ENCODE results near the gene RNLS. TPM values are rescaled to one million over a fixed set of nuclear protein-coding genes. Genes with fewer than 3 reads are reported as not detected.

The RNLS gene
- total and polyA plus RNA-seq, 2 of the 8 experiments (the other 6 are each of a cell fraction or from before 2014, with no cell fraction given), result 7.5 to 12.7 TPM

GRCh38 chr10:88254091-88254490 is 329.0 kb downstream of the RNLS start:
- no peak overlapping the region for H2BK20ac ChIP-seq (ENCODE audit: low read length)
- DNase-seq (ENCODE audit: low read depth in 1 of 2, low spot score in 2 of 2), result no peak
- H2BK120ac ChIP-seq (replicated peaks; ENCODE audit: low read depth, low read length), result no peak overlapping the region
- no peak overlapping the region for H3K4me2 ChIP-seq (ENCODE audit: insufficient read depth in 1 of 2, low read depth in 2 of 2, low read length in 2 of 2)
- no peak overlapping the region for H3K18ac ChIP-seq (ENCODE audit: extremely low read depth, low read length)
- H3K9me3 ChIP-seq (ENCODE audit: insufficient read depth in 2 of 2, low read depth in 1 of 2, low read length in 1 of 2), result no peaks in the 10 kb centered on the region
- no peaks in the 10 kb centered on the region for H3K79me2 ChIP-seq (ENCODE audit: control insufficient read depth in 1 of 2, insufficient read depth in 2 of 2, low read length in 2 of 2)
- POLR2A ChIA-PET (ENCODE audit: partially characterized antibody), result interaction anchor here (1.2 kb wide), 1 partner anchor 124 kb away, joined by 3 read pairs; no protein-coding TSS in a partner anchor
- no peak overlapping the region for H4K91ac ChIP-seq (replicated peaks; ENCODE audit: insufficient read length, low read length)
- no peaks in the 10 kb centered on the region for H3K23me2 ChIP-seq (ENCODE audit: low read depth, low read length)
- H2AK5ac ChIP-seq (ENCODE audit: low read depth, low read length), result no peak overlapping the region
- no peak overlapping the region for H2BK15ac ChIP-seq (ENCODE audit: low read length)
- no peaks in the 10 kb centered on the region for H3K4me1 ChIP-seq (replicated peaks in 1 of 4; ENCODE audit: control insufficient read depth in 3 of 4, insufficient read depth in 4 of 4, low read length in 3 of 4)
- TF ChIP-seq NANOG (IDR thresholded peaks at IDR 0.05; ENCODE audit: insufficient read depth, low read depth, low read length, poor library complexity, severe bottlenecking) (no peak), POLR2AphosphoS5 (IDR thresholded peaks at IDR 0.05; ENCODE audit: low read depth, low read length) (no peak), EGR1 (IDR thresholded peaks at IDR 0.05; ENCODE audit: borderline replicate concordance, low read depth, low read length) (no peak), HDAC2 (IDR thresholded peaks at IDR 0.05; ENCODE audit: borderline replicate concordance in 1 of 2, low read depth in 2 of 2, low read length in 2 of 2) (no peak), CTBP2 (IDR thresholded peaks at IDR 0.05; ENCODE audit: borderline replicate concordance, insufficient read depth, insufficient read length, low read length) (no peak), RNF2 (IDR thresholded peaks at IDR 0.05; ENCODE audit: borderline replicate concordance, low read depth, low read length, missing control alignments, poor library complexity, severe bottlenecking) (no peak), USF2 (IDR thresholded peaks at IDR 0.05; ENCODE audit: low read length) (no peak), GTF2F1 (IDR thresholded peaks at IDR 0.05; ENCODE audit: borderline replicate concordance, low read depth, low read length) (no peak), SIX5 (IDR thresholded peaks at IDR 0.05; ENCODE audit: low read depth, low read length) (no peak)
- H2BK12ac ChIP-seq (ENCODE audit: low read depth, low read length), result no peak overlapping the region
- no peak for FAIRE-seq
- no peaks in the 10 kb centered on the region for H3K36me3 ChIP-seq (ENCODE audit: control insufficient read depth in 2 of 4, insufficient read depth in 4 of 4, low read length in 3 of 4)
- no peak overlapping the region for H3K4ac ChIP-seq (replicated peaks; ENCODE audit: insufficient read length, low read depth, low read length)
- no peak overlapping the region for H4K5ac ChIP-seq (ENCODE audit: insufficient read length, low read depth, low read length)
- H3K4me3 ChIP-seq (ENCODE audit: extremely low read depth in 1 of 4, insufficient read depth in 2 of 4, low read depth in 3 of 4, low read length in 4 of 4), result no peak overlapping the region
- H3K14ac ChIP-seq (ENCODE audit: insufficient read length), result no peak overlapping the region
- WGBS, 2 experiments (ENCODE audit: extremely low coverage in 1 of 2, insufficient coverage in 1 of 2, insufficient read length in 1 of 2, insufficient replicate concordance in 2 of 2, low coverage in 1 of 2, low lambda C conversion rate in 2 of 2, missing lambda C conversion rate in 1 of 2), result 70% methylated on average over 1 of the region's 1 CpG; no CpG with 5 or more reads in 1 of the 2 experiments
- no peaks in the 10 kb centered on the region for H4K20me1 ChIP-seq (replicated peaks in 1 of 2; ENCODE audit: control insufficient read depth in 1 of 2, insufficient read depth in 2 of 2, low read length in 2 of 2)
- H3K9ac ChIP-seq (replicated peaks in 1 of 4; ENCODE audit: extremely low read depth in 1 of 4, low read depth in 3 of 4, low read length in 3 of 4), result no peak overlapping the region
- H2AFZ ChIP-seq (ENCODE audit: low read length), result no peak overlapping the region
- H2BK5ac ChIP-seq (ENCODE audit: low read depth, low read length), result no peak overlapping the region
- no peaks in the 10 kb centered on the region for H3K79me1 ChIP-seq (ENCODE audit: low read depth, low read length)
- no peak overlapping the region for H3K23ac ChIP-seq (ENCODE audit: insufficient read length)
- H4K8ac ChIP-seq (ENCODE audit: extremely low read depth, insufficient read depth, low read length), result no peak overlapping the region
- H3K27me3 ChIP-seq (replicated peaks in 1 of 4; ENCODE audit: control insufficient read depth in 3 of 4, extremely low read depth in 1 of 4, insufficient read depth in 3 of 4, low read length in 3 of 4), result no peaks in the 10 kb centered on the region
- H3K56ac ChIP-seq (replicated peaks; ENCODE audit: insufficient read length, low read depth, low read length), result no peak overlapping the region
- CTCF ChIA-PET (ENCODE audit: partially characterized antibody), result interaction anchor here (0.6 to 1.2 kb wide), 5 partner anchors 11 to 436 kb away, joined by 3 read pairs; no protein-coding TSS in a partner anchor
- H3K27ac ChIP-seq (ENCODE audit: low read depth, low read length), result no peak overlapping the region
